H1 (cell line): ENCODE data around the gene TCEAL7. TPM values are rescaled to one million over a fixed set of nuclear protein-coding genes. Genes with fewer than 3 reads are reported as not detected.

ENCODE experiments used
- CTCF ChIA-PET: fragments of 300-600 bp; sonication (Branson Sonifier 250); formaldehyde crosslinking; loops from one replicate; lab custom pipeline; 2021; ENCODE audit not compliant: partially characterized antibody; lab: Charles Lee
- POLR2A ChIA-PET: fragments of 300-600 bp; sonication (Branson Sonifier 250); formaldehyde crosslinking; loops from one replicate; lab custom pipeline; 2021; ENCODE audit warnings: inconsistent platforms; ENCODE audit not compliant: partially characterized antibody; lab: Charles Lee
- DNase-seq, 2 experiments: peaks; one replicate each; pipeline versions ENCODE4 v3.0.0 to v3.0.0-alpha.2; 2010 to 2022; ENCODE audit warnings: low spot score in 2 of 2, low read depth in 1 of 2, mixed read lengths in 1 of 2
- FAIRE-seq: peaks from 2 replicates; lab custom pipeline; 2011; peaks lifted over from hg19 to GRCh38; lab: Jason Lieb, UNC
- H2AFZ ChIP-seq: 2 replicates; pipeline ENCODE4 v1.8.1; 2012; ENCODE audit warnings: low read length, inconsistent platforms
- H2AK5ac ChIP-seq: 2 replicates; pipeline ENCODE4 v1.6.1; 2013; ENCODE audit warnings: low read depth, low read length
- H2BK120ac ChIP-seq: replicated peaks from 2 replicates; pipeline ENCODE3; 2013; ENCODE audit warnings: low read depth, low read length, inconsistent platforms
- H2BK12ac ChIP-seq: 2 replicates; pipeline ENCODE4 v1.6.1; 2013; ENCODE audit warnings: low read depth, low read length
- H2BK15ac ChIP-seq: 2 replicates; pipeline ENCODE4 v1.6.1; 2013; ENCODE audit warnings: low read length
- H2BK20ac ChIP-seq: 2 replicates; pipeline ENCODE4 v1.6.1; 2013; ENCODE audit warnings: low read length
- H2BK5ac ChIP-seq: 2 replicates; pipeline ENCODE4 v1.6.1; 2013; ENCODE audit warnings: low read depth, low read length
- H3K14ac ChIP-seq: 2 replicates; pipeline ENCODE4 v1.6.1; 2013; ENCODE audit warnings: inconsistent platforms; ENCODE audit not compliant: insufficient read length
- H3K18ac ChIP-seq: 2 replicates; pipeline ENCODE4 v1.6.1; 2013; ENCODE audit warnings: low read length; ENCODE audit errors: extremely low read depth
- H3K23ac ChIP-seq: 2 replicates; pipeline ENCODE4 v1.6.1; 2013; ENCODE audit warnings: inconsistent platforms; ENCODE audit not compliant: insufficient read length
- H3K23me2 ChIP-seq: 2 replicates; pipeline ENCODE4 v1.6.1; 2013; ENCODE audit warnings: low read depth, low read length
- H3K27ac ChIP-seq: 2 replicates; pipeline ENCODE4 v1.6.1; 2011; ENCODE audit warnings: low read depth, low read length, inconsistent platforms
- H3K27me3 ChIP-seq, 4 experiments: replicated peaks in 1 of 4; 1 replicate in 1 of 4; 2 replicates in 3 of 4; pipeline versions ENCODE4 v1.6.1 to v1.8.1; 2011 to 2013; ENCODE audit warnings: low read length in 3 of 4, mild to moderate bottlenecking in 3 of 4, inconsistent platforms in 2 of 4, mixed read lengths in 2 of 4, moderate library complexity in 1 of 4; ENCODE audit not compliant: control insufficient read depth in 3 of 4, insufficient read depth in 3 of 4; ENCODE audit errors: extremely low read depth in 1 of 4
- H3K36me3 ChIP-seq, 4 experiments: 2 replicates each; pipeline versions ENCODE4 v1.6.1 to v1.8.1; 2011 to 2013; ENCODE audit warnings: mild to moderate bottlenecking in 4 of 4, low read length in 3 of 4, moderate library complexity in 2 of 4, control low read depth in 1 of 4, inconsistent platforms in 1 of 4; ENCODE audit not compliant: insufficient read depth in 4 of 4, control insufficient read depth in 2 of 4
- H3K4ac ChIP-seq: replicated peaks from 2 replicates; pipeline ENCODE3; 2013; ENCODE audit warnings: low read length, low read depth, mixed read lengths, inconsistent platforms; ENCODE audit not compliant: insufficient read length
- H3K4me1 ChIP-seq, 4 experiments: replicated peaks in 1 of 4; 1 replicate in 1 of 4; 2 replicates in 3 of 4; pipeline versions ENCODE4 v1.6.1 to v1.8.1; 2011 to 2013; ENCODE audit warnings: low read length in 3 of 4, inconsistent platforms in 2 of 4, mixed read lengths in 1 of 4; ENCODE audit not compliant: insufficient read depth in 4 of 4, control insufficient read depth in 3 of 4
- H3K4me2 ChIP-seq, 2 experiments: 2 replicates each; pipeline versions ENCODE4 v1.6.1 to v1.8.1; 2011 to 2013; ENCODE audit warnings: low read depth in 2 of 2, low read length in 2 of 2, control low read depth in 1 of 2, inconsistent platforms in 1 of 2, mild to moderate bottlenecking in 1 of 2; ENCODE audit not compliant: insufficient read depth in 1 of 2
- H3K4me3 ChIP-seq, 4 experiments: fragments of 200-600, 300-600 bp in 1 of 4; sonication (generic), shearing (Covaris generic), sonication (Bioruptor Twin) in 1 of 4; 2 replicates each; pipeline versions ENCODE4 v1.5.1 to v1.8.1; 2011 to 2016; ENCODE audit warnings: low read length in 4 of 4, low read depth in 3 of 4, control low read depth in 2 of 4, inconsistent platforms in 2 of 4, mild to moderate bottlenecking in 2 of 4, mixed read lengths in 1 of 4, moderate library complexity in 1 of 4; ENCODE audit not compliant: insufficient read depth in 2 of 4; ENCODE audit errors: extremely low read depth in 1 of 4
- H3K56ac ChIP-seq: replicated peaks from 2 replicates; pipeline ENCODE3; 2013; ENCODE audit warnings: low read depth, mild to moderate bottlenecking, mixed read lengths, low read length, inconsistent platforms; ENCODE audit not compliant: insufficient read length
- H3K79me1 ChIP-seq: 2 replicates; pipeline ENCODE4 v1.6.1; 2013; ENCODE audit warnings: low read depth, low read length, control low read depth
- H3K79me2 ChIP-seq, 2 experiments: 2 replicates each; pipeline versions ENCODE4 v1.6.1 to v1.8.1; 2012 to 2013; ENCODE audit warnings: low read length in 2 of 2, mild to moderate bottlenecking in 2 of 2, inconsistent platforms in 1 of 2; ENCODE audit not compliant: insufficient read depth in 2 of 2, control insufficient read depth in 1 of 2
- H3K9ac ChIP-seq, 4 experiments: replicated peaks in 1 of 4; 1 replicate in 1 of 4; 2 replicates in 3 of 4; pipeline versions ENCODE4 v1.6.1 to v1.8.1; 2011 to 2013; ENCODE audit warnings: low read depth in 3 of 4, low read length in 3 of 4, control low read depth in 2 of 4, mild to moderate bottlenecking in 2 of 4, moderate library complexity in 2 of 4, inconsistent platforms in 1 of 4; ENCODE audit errors: extremely low read depth in 1 of 4
- H3K9me3 ChIP-seq, 2 experiments: 2 replicates each; pipeline versions ENCODE4 v1.6.1 to v1.8.1; 2012 to 2013; ENCODE audit warnings: mild to moderate bottlenecking in 2 of 2, moderate library complexity in 2 of 2, control low read depth in 1 of 2, inconsistent platforms in 1 of 2, low read depth in 1 of 2, low read length in 1 of 2, mixed read lengths in 1 of 2; ENCODE audit not compliant: insufficient read depth in 2 of 2
- H4K20me1 ChIP-seq, 2 experiments: replicated peaks in 1 of 2; 2 replicates each; pipeline versions ENCODE3 to v1.8.1; 2011 to 2013; ENCODE audit warnings: inconsistent platforms in 2 of 2, low read length in 2 of 2, mild to moderate bottlenecking in 1 of 2; ENCODE audit not compliant: insufficient read depth in 2 of 2, control insufficient read depth in 1 of 2
- H4K5ac ChIP-seq: 2 replicates; pipeline ENCODE4 v1.6.1; 2013; ENCODE audit warnings: low read length, low read depth, mixed read lengths, inconsistent platforms; ENCODE audit not compliant: insufficient read length
- H4K8ac ChIP-seq: 2 replicates; pipeline ENCODE4 v1.8.0; 2013; ENCODE audit warnings: mild to moderate bottlenecking, moderate library complexity, low read length, inconsistent platforms; ENCODE audit not compliant: insufficient read depth; ENCODE audit errors: extremely low read depth
- H4K91ac ChIP-seq: replicated peaks from 2 replicates; pipeline ENCODE3; 2013; ENCODE audit warnings: low read length, mixed read lengths, inconsistent platforms; ENCODE audit not compliant: insufficient read length
- ATF3 ChIP-seq: IDR thresholded peaks from 2 replicates; pipeline ENCODE4 v1.6.1; 2011; ENCODE audit warnings: low read depth, mild to moderate bottlenecking, low read length; ENCODE audit not compliant: insufficient read depth
- KDM4A ChIP-seq: IDR thresholded peaks from one replicate; pipeline ENCODE4 v1.7.1; 2012; ENCODE audit warnings: low read depth, mild to moderate bottlenecking, moderate library complexity, low read length, inconsistent platforms; ENCODE audit not compliant: severe bottlenecking
- NANOG ChIP-seq: IDR thresholded peaks from 2 replicates; pipeline ENCODE4 v1.6.1; 2011; ENCODE audit warnings: low read length, low read depth, mild to moderate bottlenecking, inconsistent platforms; ENCODE audit not compliant: insufficient read depth, poor library complexity, severe bottlenecking
- PHF8 ChIP-seq: fragments of 200-600 bp; sonication (generic); conservative IDR thresholded peaks from 2 replicates; pipeline ENCODE4 v1.7.1; 2012; ENCODE audit warnings: low read depth, mild to moderate bottlenecking, inconsistent platforms, low read length, moderate library complexity
- SAP30 ChIP-seq: fragments of 300-600 bp; sonication (generic); IDR thresholded peaks from 2 replicates; pipeline ENCODE4 v1.7.1; 2012; ENCODE audit warnings: low read length, moderate library complexity, mild to moderate bottlenecking, inconsistent platforms; ENCODE audit not compliant: insufficient read depth, insufficient replicate concordance
- SRF ChIP-seq: IDR thresholded peaks from 2 replicates; pipeline ENCODE4 v1.6.1; 2011; ENCODE audit warnings: mild to moderate bottlenecking, low read depth, low read length, moderate library complexity
- TAF1 ChIP-seq: IDR thresholded peaks from 2 replicates; pipeline ENCODE4 v1.6.1; 2011; ENCODE audit warnings: mild to moderate bottlenecking, low read depth, low read length
- WGBS, 2 experiments: shearing (Covaris generic) in 1 of 2; methylation state at CpG; one replicate each; pipeline versions ENCODE4 v1.1.6 to v1.1.7; 2013 to 2015; ENCODE audit warnings: low lambda C conversion rate in 2 of 2, mixed read lengths in 2 of 2, inconsistent platforms in 1 of 2, low coverage in 1 of 2, missing lambda C conversion rate in 1 of 2; ENCODE audit not compliant: insufficient replicate concordance in 2 of 2, insufficient coverage in 1 of 2, insufficient read length in 1 of 2; ENCODE audit errors: extremely low coverage in 1 of 2, missing lambda C conversion rate in 1 of 2; 5-methylcytosine and 5-hydroxymethylcytosine counted together
- polyA plus RNA-seq, 7 experiments: library from polyadenylated mRNA; depleted of rRNA in 3 of 7; stranded (reverse) in 5 of 7; unstranded in 2 of 7; fragments of >200 nt in 5 of 7; fragments of 200-250 nt in 2 of 7; gene quantifications; 1 replicate in 5 of 7; 2 replicates in 1 of 7; 4 replicates in 1 of 7; pipeline versions ENCODE4 v1.2.1 to v1.2.3, GENCODE V29; 2011 to 2013; ENCODE audit warnings: missing spikeins in 2 of 7, mixed read lengths in 2 of 7
- total RNA-seq: library from RNA; stranded (reverse); fragmentation: NEBNext Ultra II Directional; extraction: Animal tissue kit (Norgen Biotek cat#: 25700); gene quantifications from 2 replicates; pipeline ENCODE4 v1.2.1, GENCODE V29; 2021

TCEAL7 gene
- total and polyA plus RNA-seq, 2 of the 8 experiments (the other 6 are each of a cell fraction or from before 2014, with no cell fraction given) = 7.9 to 11.6 TPM

- no peak overlapping the region for H3K4me2 ChIP-seq
- H3K36me3 ChIP-seq = peaks cover 0 to 12% (median 3%) of the 10 kb centered on the region in 4 experiments; a peak in 5 of 8 replicates
- no peak overlapping the region for H3K14ac ChIP-seq
- H3K56ac ChIP-seq = no peak overlapping the region
- H3K79me1 ChIP-seq = no peaks in the 10 kb centered on the region
- H2AK5ac ChIP-seq = no peak overlapping the region
- H3K27ac ChIP-seq = no peak overlapping the region
- no peak for DNase-seq
- TF ChIP-seq SAP30 (no peak), TAF1 (no peak), NANOG (no peak), SRF (no peak), PHF8 (no peak), ATF3 (no peak), KDM4A (no peak)
- H3K27me3 ChIP-seq = no peaks in the 10 kb centered on the region
- WGBS, 2 experiments = 95% methylated on average over 3 of the region's 3 CpGs; no CpG with 5 or more reads in 1 of the 2 experiments
- ChIA-PET POLR2A (interaction anchor here (2.0 to 4.8 kb wide), 2 partner anchors 12 to 17 kb away, joined by 8 to 30 read pairs; partner anchors contain the start of gene TCEAL9), CTCF (interaction anchor here (1.0 kb wide), 1 partner anchor 91 kb away, joined by 3 read pairs; no protein-coding TSS in a partner anchor)
- no peak overlapping the region for H3K4me3 ChIP-seq
- H3K4me1 ChIP-seq = peaks cover 0 to 2% (median under 1%) of the 10 kb centered on the region in 4 experiments; a peak in 4 of 7 replicates
- peaks cover 0 to 8% of the 10 kb centered on the region in 2 experiments; a peak in 2 of 4 replicates for H3K79me2 ChIP-seq
- H3K9ac ChIP-seq = no peak overlapping the region
- H2BK5ac ChIP-seq = no peak overlapping the region
- no peak overlapping the region for H3K23ac ChIP-seq
- H3K23me2 ChIP-seq = peaks cover 2% of the 10 kb centered on the region; the same call in 1 of the 2 replicates
- H4K20me1 ChIP-seq = no peaks in the 10 kb centered on the region
- no peak overlapping the region for H4K8ac ChIP-seq
- no peak for FAIRE-seq
- H4K5ac ChIP-seq = no peak overlapping the region
- H2BK20ac ChIP-seq = no peak overlapping the region
- H4K91ac ChIP-seq = no peak overlapping the region
- no peak overlapping the region for H2BK12ac ChIP-seq
- no peak overlapping the region for H2BK120ac ChIP-seq
- H3K18ac ChIP-seq = no peak overlapping the region
- H2BK15ac ChIP-seq = no peak overlapping the region
- H3K4ac ChIP-seq = no peak overlapping the region
- H2AFZ ChIP-seq = no peak overlapping the region
- H3K9me3 ChIP-seq = no peaks in the 10 kb centered on the region
These were observed 43.5 kb downstream of the TCEAL7 start for GRCh38 chrX:103373581-103373980.
